GM19035 (cell line): Measurements from ENCODE around the gene GABRA1.

Source experiments
- ATAC-seq: cut with Tn5 transposase; IDR thresholded peaks from one replicate; pipeline ENCODE4 v1.9.1; 2021; ENCODE audit not compliant: unreplicated experiment

The GABRA1 gene

GRCh38 chr5:161847941-161848391 lies at the start of gene GABRA1:
TSS of gene GABRA1 (plus strand) at chr5:161848120. CDS start at chr5:161850811, 2,691 bp downstream.
- ATAC-seq: no peak

GRCh38 chr5:161799316-161799715 lies 48.6 kb upstream of the GABRA1 start:
- no peak for ATAC-seq

- ATAC-seq: no peak
Observed at GRCh38 chr5:161804263-161804662, 43.7 kb upstream of the GABRA1 start.

GRCh38 chr5:161846746-161847145 lies 1.2 kb upstream of the GABRA1 start:
- ATAC-seq: no peak

- no peak for ATAC-seq
Observed at GRCh38 chr5:161847447-161847846, 473 bp upstream of the GABRA1 start.

- no peak for ATAC-seq
Observed at GRCh38 chr5:161850491-161850890, 2.6 kb downstream of the GABRA1 start.

GRCh38 chr5:161851691-161852299 lies 3.9 kb downstream of the GABRA1 start:
- no peak for ATAC-seq

- ATAC-seq: no peak
Observed at GRCh38 chr5:161857358-161857757, 9.4 kb downstream of the GABRA1 start.

GRCh38 chr5:161863259-161863658 lies 15.3 kb downstream of the GABRA1 start:
- no peak for ATAC-seq

GRCh38 chr5:161863811-161864210 lies 15.9 kb downstream of the GABRA1 start:
- ATAC-seq: no peak

GRCh38 chr5:161865510-161865909 lies 17.6 kb downstream of the GABRA1 start:
- ATAC-seq: no peak

- ATAC-seq: no peak
Observed at GRCh38 chr5:161889971-161890370, 42.1 kb downstream of the GABRA1 start.

- ATAC-seq: no peak
Observed at GRCh38 chr5:161895514-161895913, 47.6 kb downstream of the GABRA1 start.

GRCh38 chr5:161897033-161897432 lies 49.1 kb downstream of the GABRA1 start:
- ATAC-seq: no peak

- ATAC-seq: no peak
Observed at GRCh38 chr5:161899590-161899989, 51.7 kb downstream of the GABRA1 start.

GRCh38 chr5:161900981-161901380 lies 53.1 kb downstream of the GABRA1 start:
- ATAC-seq: no peak

GRCh38 chr5:161921781-161922180 lies 73.9 kb downstream of the GABRA1 start:
- ATAC-seq: no peak

GRCh38 chr5:161924270-161924669 lies 76.3 kb downstream of the GABRA1 start:
- ATAC-seq: no peak

- ATAC-seq: no peak
Observed at GRCh38 chr5:161925960-161926359, 78.0 kb downstream of the GABRA1 start.

GRCh38 chr5:161934486-161934885 lies 86.6 kb downstream of the GABRA1 start:
- ATAC-seq: no peak

GRCh38 chr5:161944974-161945373 lies 97.1 kb downstream of the GABRA1 start:
- no peak for ATAC-seq

- no peak for ATAC-seq
Observed at GRCh38 chr5:161946911-161947310, 99.0 kb downstream of the GABRA1 start.
